Fibroblast of upper back skin (primary cell): ENCODE data around the gene ABCC6.
"Not testable (repeated sequence)": the region's sequence is repeated elsewhere in the genome, so short reads cannot be mapped to it uniquely, and the experiment has no call there.

Experiments used
- DNase-seq: peaks from one replicate; pipeline ENCODE4 v3.0.0-alpha.2; 2013

Gene ABCC6

GRCh38 chr16:16107839-16108238, 115.5 kb downstream of the ABCC6 start:
- no peak for DNase-seq

GRCh38 chr16:16106466-16106865, 116.8 kb downstream of the ABCC6 start:
- no peak for DNase-seq

GRCh38 chr16:16105646-16106045, 117.6 kb downstream of the ABCC6 start:
- no peak for DNase-seq

- DNase-seq, result not testable (repeated sequence)
Observed at GRCh38 chr16:16104804-16105141, 118.5 kb downstream of the ABCC6 start.

- not testable (repeated sequence) for DNase-seq
Observed at GRCh38 chr16:16104132-16104803, 119.0 kb downstream of the ABCC6 start.

GRCh38 chr16:16102738-16103137, 120.6 kb downstream of the ABCC6 start:
- no peak for DNase-seq

- no peak for DNase-seq
Observed at GRCh38 chr16:16101585-16101984, 121.7 kb downstream of the ABCC6 start.

- DNase-seq, result no peak
Observed at GRCh38 chr16:16100631-16101030, 122.7 kb downstream of the ABCC6 start.

GRCh38 chr16:16099320-16099719, 124.0 kb downstream of the ABCC6 start:
- DNase-seq, result no peak
